Measurements from ENCODE around the gene CTPS1. TPM values are rescaled to one million over a fixed set of nuclear protein-coding genes. Genes with fewer than 3 reads are reported as not detected.

The CTPS1 gene
- total RNA-seq, 1 experiment from 2014 or later: 62.2 TPM

DNA sequence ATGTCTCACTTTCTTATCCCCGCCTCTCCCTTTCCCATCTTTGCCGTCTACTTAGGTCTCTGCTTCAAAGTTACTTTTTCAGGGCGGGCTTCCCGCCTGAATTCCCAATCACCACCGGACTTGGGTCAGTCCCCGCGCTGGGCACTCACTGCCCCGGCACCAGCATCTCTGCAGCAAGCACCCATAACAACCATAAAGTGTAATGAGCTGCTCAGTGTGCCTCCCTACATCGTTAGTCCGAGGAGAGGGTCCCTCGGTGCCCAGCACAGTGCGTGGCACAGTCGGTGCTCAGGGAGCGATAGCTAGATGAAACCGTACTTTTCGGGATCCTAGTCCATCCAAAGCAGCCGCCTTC lies 633 bp upstream of the CTPS1 start:
- peaks cover 60% of the 10 kb centered on the region for H3K4me1 ChIP-seq (replicated peaks)
- peak overlapping the region; percentile 89 for H3K27ac ChIP-seq
- peak overlapping the region; percentile 79 for H3K4me3 ChIP-seq
- no peaks in the 10 kb centered on the region for H3K27me3 ChIP-seq (replicated peaks)
- peaks cover 39% of the 10 kb centered on the region for H3K36me3 ChIP-seq
- no peak for DNase-seq (ENCODE audit: low read depth in 1 of 2, low spot score in 2 of 2)
- H3K9me3 ChIP-seq (replicated peaks): 0 out of 2 replicates have a peak, but pooled peaks cover 3% of the 10 kb centered on the region

DNA sequence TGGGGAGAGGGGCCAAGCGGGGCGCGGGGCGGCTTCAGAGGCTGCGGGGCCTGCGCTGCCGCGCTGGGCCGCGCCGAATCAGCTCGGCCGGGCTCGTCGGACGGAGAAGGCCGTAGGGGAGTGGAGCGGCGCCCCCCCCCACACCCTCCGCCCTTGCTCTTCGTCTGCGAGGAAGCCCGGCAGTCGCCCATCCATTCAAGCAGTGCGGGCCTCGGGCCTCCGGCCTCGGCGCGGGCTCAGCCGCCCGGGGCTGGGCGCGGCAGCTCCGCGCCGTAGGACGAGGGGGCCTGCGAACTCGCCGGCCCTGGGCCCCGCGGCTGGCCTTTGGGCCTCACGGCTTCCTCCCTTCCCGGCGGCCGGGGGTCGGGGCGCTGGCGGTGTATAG lies 564 bp downstream of the CTPS1 start:
- Histone ChIP-seq H3K27ac (peak overlapping the region; percentile 89), H3K27me3 (replicated peaks) (no peaks in the 10 kb centered on the region), H3K36me3 (peaks cover 51% of the 10 kb centered on the region), H3K4me1 (replicated peaks) (peaks cover 72% of the 10 kb centered on the region), H3K9me3 (replicated peaks) (0 out of 2 replicates have a peak, but pooled peaks cover 3% of the 10 kb centered on the region), H3K4me3 (peak overlapping the region; percentile 79)
- DNase-seq (ENCODE audit: low read depth in 1 of 2, low spot score in 2 of 2): no peak

DNA sequence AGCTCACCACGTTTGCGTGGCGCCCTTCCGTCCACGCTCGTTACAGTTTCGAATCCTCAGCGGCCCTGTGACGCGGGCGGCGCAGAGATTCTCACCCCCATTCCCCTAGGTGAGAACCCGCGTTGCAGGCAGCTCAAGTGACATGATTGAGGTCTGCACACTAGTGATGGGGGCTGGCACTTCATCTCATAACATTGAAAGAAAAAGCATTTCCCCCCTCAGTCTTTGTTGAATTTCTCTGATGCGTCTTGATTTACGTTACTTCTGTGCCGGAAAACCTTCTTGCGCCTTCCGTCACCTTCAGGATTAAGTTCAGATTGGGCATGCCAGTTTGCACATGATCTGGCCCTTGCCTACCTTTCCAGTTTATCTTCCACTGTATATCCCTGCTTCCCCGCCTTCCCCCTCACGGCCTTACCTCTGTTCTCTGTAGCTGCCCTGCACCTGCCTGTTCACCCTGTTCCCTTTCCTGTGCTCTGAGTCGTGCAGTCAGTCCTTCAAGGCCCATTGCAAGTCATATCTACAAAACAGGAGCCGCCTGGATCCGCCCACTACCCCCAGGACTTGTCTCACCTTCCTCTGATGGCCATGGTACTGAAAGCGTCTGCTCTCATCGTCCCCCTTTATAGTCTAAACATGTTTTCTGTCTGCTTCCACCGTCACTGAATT lies 1.1 kb downstream of the CTPS1 start:
- peaks cover 57% of the 10 kb centered on the region for H3K36me3 ChIP-seq
- H3K4me3 ChIP-seq: peak overlapping the region; percentile 79
- DNase-seq (ENCODE audit: low read depth in 1 of 2, low spot score in 2 of 2): peak in 1 of 2 experiments; percentile 49
- H3K4me1 ChIP-seq (replicated peaks): peaks cover 77% of the 10 kb centered on the region
- H3K9me3 ChIP-seq (replicated peaks): 0 out of 2 replicates have a peak, but pooled peaks cover 3% of the 10 kb centered on the region
- H3K27ac ChIP-seq: peak overlapping the region; percentile 89
- H3K27me3 ChIP-seq (replicated peaks): no peaks in the 10 kb centered on the region

DNA sequence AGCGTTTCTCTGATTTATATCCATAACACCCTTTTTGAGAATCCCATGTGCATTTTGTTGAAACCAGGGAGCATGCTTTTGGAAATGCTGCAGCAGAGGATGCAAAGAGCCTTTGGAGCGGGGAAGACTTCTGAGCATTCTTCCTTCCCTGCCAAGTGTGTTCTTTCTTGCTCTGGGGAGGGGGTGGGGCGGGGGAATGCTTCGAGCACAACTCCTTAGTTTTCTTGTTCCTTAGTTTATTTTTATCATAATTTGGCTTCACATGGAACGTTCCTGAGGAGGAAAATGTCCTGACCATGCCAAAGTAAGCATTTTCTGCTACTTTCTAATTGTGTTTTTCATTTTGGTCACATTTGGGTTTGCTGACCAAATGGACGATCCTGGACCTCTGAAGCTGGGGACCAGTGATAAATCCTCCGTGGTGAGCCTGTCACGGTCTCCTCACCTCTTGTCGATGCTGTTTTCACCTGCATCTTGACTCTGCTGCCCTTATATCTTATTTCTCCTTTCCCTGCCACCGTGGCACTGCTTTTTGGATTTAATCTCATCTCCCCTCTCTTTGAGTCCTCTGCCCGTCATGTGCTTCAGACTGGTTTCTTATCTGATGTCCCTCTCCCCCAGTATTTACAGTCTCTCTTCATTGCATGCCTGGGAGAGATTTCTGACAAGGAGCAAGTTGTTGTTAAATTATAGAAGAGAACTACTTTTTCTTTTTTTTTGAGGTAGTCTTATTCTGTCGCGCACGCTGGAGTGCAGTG lies 2.4 kb downstream of the CTPS1 start:
- H3K27ac ChIP-seq: no peak overlapping the region
- 0 out of 2 replicates have a peak, but pooled peaks cover 3% of the 10 kb centered on the region for H3K9me3 ChIP-seq (replicated peaks)
- no peak overlapping the region; the same call in 1 of the 2 replicates for H3K4me3 ChIP-seq
- no peak for DNase-seq (ENCODE audit: low read depth in 1 of 2, low spot score in 2 of 2)
- no peaks in the 10 kb centered on the region for H3K27me3 ChIP-seq (replicated peaks)
- peaks cover 73% of the 10 kb centered on the region for H3K4me1 ChIP-seq (replicated peaks)
- peaks cover 70% of the 10 kb centered on the region for H3K36me3 ChIP-seq

DNA sequence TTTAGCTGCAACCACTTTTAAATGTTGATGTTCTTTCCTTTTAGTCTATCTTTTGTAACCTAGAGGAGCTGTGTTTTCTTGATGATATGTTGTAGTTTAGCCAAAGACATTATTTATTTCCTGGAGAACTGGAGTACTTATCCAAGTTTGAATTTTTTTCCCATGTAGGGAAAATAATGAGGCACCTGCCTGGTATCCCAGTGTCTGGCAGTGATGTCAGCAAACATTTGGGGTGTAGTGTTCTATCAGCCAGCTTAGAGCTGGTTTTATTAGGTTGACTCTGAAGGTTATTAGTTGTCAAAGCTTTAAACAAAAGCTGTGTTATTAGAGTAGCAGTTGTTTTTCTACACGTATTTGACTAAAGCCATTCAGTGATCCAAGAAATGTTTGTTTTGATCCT lies 3.2 kb downstream of the CTPS1 start:
- Histone ChIP-seq H3K27me3 (replicated peaks) (no peaks in the 10 kb centered on the region), H3K27ac (no peak overlapping the region), H3K9me3 (replicated peaks) (0 out of 2 replicates have a peak, but pooled peaks cover 3% of the 10 kb centered on the region), H3K4me1 (replicated peaks) (peaks cover 64% of the 10 kb centered on the region), H3K36me3 (peaks cover 78% of the 10 kb centered on the region), H3K4me3 (no peak overlapping the region)
- no peak for DNase-seq (ENCODE audit: low read depth in 1 of 2, low spot score in 2 of 2)

DNA sequence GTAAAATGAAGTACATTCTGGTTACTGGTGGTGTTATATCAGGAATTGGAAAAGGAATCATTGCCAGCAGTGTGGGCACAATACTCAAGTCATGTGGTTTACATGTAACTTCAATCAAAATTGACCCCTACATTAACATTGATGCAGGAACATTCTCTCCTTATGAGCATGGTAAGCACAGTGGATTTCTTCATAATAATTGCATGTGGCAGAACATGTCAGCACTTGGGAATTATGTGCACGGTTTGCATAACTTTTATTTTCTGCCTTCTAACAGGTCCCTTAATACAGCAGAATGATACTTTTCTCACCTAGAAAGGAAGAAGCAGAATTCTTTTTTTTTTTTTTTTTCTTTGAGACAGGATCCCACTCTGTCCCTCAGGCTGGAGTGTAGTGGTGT lies 3.8 kb downstream of the CTPS1 start:
- H3K27ac ChIP-seq: no peak overlapping the region
- no peak overlapping the region for H3K4me3 ChIP-seq
- H3K27me3 ChIP-seq (replicated peaks): no peaks in the 10 kb centered on the region
- H3K36me3 ChIP-seq: peaks cover 84% of the 10 kb centered on the region
- H3K9me3 ChIP-seq (replicated peaks): 0 out of 2 replicates have a peak, but pooled peaks cover 3% of the 10 kb centered on the region
- DNase-seq (ENCODE audit: low read depth in 1 of 2, low spot score in 2 of 2): no peak
- peaks cover 60% of the 10 kb centered on the region for H3K4me1 ChIP-seq (replicated peaks)

DNA sequence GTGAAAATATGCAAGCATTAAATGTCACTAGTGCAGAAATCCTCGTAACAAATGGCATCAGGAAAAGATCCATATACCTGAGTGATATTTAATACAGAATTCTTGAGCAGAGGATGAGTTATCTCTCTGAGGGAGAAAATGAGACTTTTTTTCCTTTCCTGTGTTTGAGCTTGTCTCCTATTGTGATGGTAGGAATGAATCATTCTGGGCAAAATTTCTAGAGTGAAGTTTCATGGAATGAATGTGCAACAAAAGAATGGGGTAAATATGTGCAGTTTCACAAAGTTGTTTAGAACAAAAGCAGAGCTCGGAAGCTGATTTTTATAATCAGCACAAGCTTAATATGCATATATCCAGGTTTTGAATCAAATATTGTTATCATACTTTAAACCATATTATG lies 4.6 kb downstream of the CTPS1 start:
- Histone ChIP-seq H3K27me3 (replicated peaks) (no peaks in the 10 kb centered on the region), H3K4me1 (replicated peaks) (peaks cover 54% of the 10 kb centered on the region), H3K36me3 (peaks cover 88% of the 10 kb centered on the region), H3K27ac (peak overlapping the region; percentile 32), H3K9me3 (replicated peaks) (0 out of 2 replicates have a peak, but pooled peaks cover 1% of the 10 kb centered on the region), H3K4me3 (no peak overlapping the region)
- peak in 1 of 2 experiments; percentile 43 for DNase-seq (ENCODE audit: low read depth in 1 of 2, low spot score in 2 of 2)

DNA sequence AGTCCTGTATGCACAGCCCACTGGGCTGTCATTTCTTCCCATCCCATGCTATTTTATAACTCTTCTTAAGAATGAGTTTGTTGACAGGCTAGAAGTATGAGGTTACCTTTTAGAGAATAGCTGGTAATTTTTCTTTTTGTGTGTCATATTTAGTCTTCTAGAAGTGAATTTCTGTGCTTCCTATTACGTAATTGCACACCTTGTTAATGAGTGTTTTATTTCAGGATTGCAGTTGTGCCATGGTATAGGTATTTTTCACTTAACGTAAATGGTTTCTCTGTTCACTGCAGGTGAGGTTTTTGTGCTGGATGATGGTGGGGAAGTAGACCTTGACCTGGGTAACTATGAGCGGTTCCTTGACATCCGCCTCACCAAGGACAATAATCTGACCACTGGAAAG lies 5.0 kb downstream of the CTPS1 start:
- no peaks in the 10 kb centered on the region for H3K27me3 ChIP-seq (replicated peaks)
- H3K36me3 ChIP-seq: peaks cover 91% of the 10 kb centered on the region
- peak overlapping the region; percentile 32 for H3K27ac ChIP-seq
- DNase-seq (ENCODE audit: low read depth in 1 of 2, low spot score in 2 of 2): no peak
- no peak overlapping the region for H3K4me3 ChIP-seq
- H3K9me3 ChIP-seq (replicated peaks): no peaks in the 10 kb centered on the region
- H3K4me1 ChIP-seq (replicated peaks): peaks cover 51% of the 10 kb centered on the region

DNA sequence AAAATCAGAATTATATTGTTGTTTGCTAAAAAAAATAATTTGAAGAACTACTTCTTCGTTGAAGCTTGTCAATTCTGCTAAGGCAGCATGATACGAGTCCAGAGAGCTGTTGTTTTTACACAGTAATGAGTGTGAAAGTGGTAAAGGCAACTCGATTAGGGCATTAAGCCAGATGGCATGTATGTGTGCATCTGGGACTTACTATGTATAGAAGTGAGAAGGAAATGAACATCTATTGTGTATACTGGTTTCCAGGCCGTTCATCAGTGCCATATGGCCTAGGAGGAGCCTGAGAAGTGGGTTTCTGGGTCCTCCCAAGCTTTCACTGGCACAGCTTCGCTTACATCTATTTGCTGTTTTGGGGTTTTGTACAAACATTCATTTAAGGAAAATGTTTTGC lies 5.7 kb downstream of the CTPS1 start:
- Histone ChIP-seq H3K4me3 (no peak overlapping the region), H3K27ac (no peak overlapping the region; the same call in 1 of the 2 replicates), H3K9me3 (replicated peaks) (no peaks in the 10 kb centered on the region), H3K36me3 (peaks cover 94% of the 10 kb centered on the region), H3K27me3 (replicated peaks) (no peaks in the 10 kb centered on the region), H3K4me1 (replicated peaks) (peaks cover 51% of the 10 kb centered on the region)
- DNase-seq (ENCODE audit: low read depth in 1 of 2, low spot score in 2 of 2): no peak

DNA sequence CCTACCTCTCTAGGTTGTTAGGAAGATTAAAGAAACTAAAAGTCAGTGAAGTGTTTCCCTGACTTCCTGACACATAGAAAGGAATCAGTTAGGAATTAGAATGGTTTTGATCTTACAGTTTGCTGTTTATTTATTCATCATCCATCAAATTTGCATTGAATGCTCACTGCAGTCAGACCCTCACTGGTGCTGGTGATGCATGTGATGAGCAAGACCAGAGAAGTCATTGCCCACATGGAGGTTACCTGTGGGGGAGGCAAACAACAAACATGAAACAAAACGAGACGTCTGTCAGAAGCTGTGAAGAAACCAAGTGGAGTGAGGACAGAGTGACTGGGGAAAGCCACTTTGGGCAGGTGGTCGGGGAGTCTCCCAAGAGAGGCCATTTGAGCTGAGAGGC lies 6.4 kb downstream of the CTPS1 start:
- Histone ChIP-seq H3K27me3 (replicated peaks) (no peaks in the 10 kb centered on the region), H3K27ac (no peak overlapping the region), H3K4me1 (replicated peaks) (peaks cover 46% of the 10 kb centered on the region), H3K9me3 (replicated peaks) (no peaks in the 10 kb centered on the region), H3K4me3 (no peak overlapping the region), H3K36me3 (peaks cover 94% of the 10 kb centered on the region)
- no peak for DNase-seq (ENCODE audit: low read depth in 1 of 2, low spot score in 2 of 2)

DNA sequence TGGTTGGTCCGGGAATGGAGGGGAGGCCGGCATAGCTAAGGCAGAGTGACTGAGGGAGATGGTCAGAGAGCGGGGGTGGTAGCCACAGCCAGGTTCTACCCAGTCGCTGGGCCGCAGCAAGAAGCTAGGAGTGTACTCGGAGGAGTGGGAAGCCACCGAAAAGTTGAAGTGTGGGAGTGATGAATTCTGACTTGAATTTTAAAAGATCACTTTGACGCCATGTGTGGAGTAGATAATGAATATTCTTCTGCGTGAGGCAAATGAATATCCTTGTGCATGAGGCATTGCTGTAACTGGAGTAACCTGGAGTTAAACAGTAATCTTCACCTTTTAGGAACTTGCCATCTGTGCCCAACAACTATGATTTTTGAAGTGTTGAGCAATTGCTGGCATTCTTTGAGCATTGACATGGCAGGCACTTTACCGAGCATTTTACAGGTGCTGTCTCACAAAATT lies 6.9 kb downstream of the CTPS1 start:
- no peak for DNase-seq (ENCODE audit: low read depth in 1 of 2, low spot score in 2 of 2)
- peaks cover 94% of the 10 kb centered on the region for H3K36me3 ChIP-seq
- H3K4me1 ChIP-seq (replicated peaks): peaks cover 41% of the 10 kb centered on the region
- H3K27ac ChIP-seq: no peak overlapping the region
- H3K27me3 ChIP-seq (replicated peaks): no peaks in the 10 kb centered on the region
- H3K9me3 ChIP-seq (replicated peaks): no peaks in the 10 kb centered on the region
- H3K4me3 ChIP-seq: no peak overlapping the region

DNA sequence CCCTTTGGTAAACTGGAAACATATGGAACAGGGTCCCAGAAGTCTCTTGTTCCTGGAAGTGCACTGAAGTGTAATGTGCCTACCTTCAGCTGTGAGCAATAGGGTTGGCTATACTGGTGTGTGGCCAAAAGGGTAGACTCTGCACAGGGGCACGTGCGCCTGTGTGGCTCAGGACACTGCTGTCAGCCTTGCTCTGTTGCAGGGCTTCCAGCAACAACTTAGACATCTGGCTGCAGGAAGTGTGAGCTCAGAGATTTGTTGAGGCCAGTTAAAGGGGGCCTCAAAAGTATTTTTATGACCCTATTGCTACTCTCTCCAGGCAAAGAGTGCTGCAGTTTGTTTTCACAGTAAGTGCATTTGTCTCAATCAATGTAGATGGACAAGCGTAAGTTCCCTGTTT lies 7.5 kb downstream of the CTPS1 start:
- no peak for DNase-seq (ENCODE audit: low read depth in 1 of 2, low spot score in 2 of 2)
- Histone ChIP-seq H3K36me3 (peaks cover 97% of the 10 kb centered on the region), H3K27ac (no peak overlapping the region), H3K27me3 (replicated peaks) (no peaks in the 10 kb centered on the region), H3K4me3 (no peak overlapping the region), H3K4me1 (replicated peaks) (peaks cover 37% of the 10 kb centered on the region), H3K9me3 (replicated peaks) (no peaks in the 10 kb centered on the region)

DNA sequence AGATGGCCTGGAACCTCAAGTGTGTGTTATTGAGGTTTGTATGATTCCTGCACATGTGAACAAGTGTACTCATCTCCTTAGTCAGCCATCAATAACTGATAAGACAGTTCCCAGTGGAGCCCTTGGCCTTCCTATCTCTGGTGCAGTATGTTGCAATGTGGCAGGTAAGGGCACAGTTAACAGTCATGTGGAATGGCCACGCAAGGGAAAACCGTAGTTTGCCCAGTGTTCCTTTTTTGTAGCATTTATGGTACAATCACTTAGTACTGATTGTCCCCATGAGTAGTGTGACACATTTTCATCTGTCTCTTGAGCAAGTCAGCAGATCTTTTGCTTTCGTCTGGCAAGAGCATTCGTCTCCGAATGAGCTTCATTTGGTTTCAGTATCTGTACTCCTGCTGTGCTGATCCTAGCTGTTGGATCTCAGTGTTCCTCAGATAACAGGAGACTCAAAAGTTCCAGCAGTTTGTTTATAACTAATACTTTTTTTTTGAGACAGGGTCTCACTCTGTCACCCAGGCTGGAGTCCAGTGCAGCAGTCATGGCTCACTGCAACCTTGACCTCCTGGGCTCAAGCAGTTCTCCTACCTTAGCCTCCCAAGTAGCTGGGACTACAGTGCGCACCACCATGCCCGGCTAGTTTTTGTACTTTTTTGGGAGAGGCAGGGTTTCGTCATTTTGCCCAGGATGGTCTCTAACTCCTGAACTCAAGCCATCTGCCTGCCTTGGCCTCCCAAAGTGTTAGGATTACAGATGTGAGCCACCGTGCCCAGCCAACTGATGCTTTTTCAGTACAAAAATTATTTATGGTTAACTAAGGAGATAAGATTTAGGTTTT lies 8.2 kb downstream of the CTPS1 start:
- no peak for DNase-seq (ENCODE audit: low read depth in 1 of 2, low spot score in 2 of 2)
- H3K27ac ChIP-seq: no peak overlapping the region
- no peaks in the 10 kb centered on the region for H3K27me3 ChIP-seq (replicated peaks)
- H3K9me3 ChIP-seq (replicated peaks): no peaks in the 10 kb centered on the region
- peaks cover 100% of the 10 kb centered on the region for H3K36me3 ChIP-seq
- peaks cover 35% of the 10 kb centered on the region for H3K4me1 ChIP-seq (replicated peaks)
- H3K4me3 ChIP-seq: no peak overlapping the region
